Measurements from ENCODE around the gene MEI1. TPM values are rescaled to one million over a fixed set of nuclear protein-coding genes. Genes with fewer than 3 reads are reported as not detected.
A peak's percentile ranks its signal among the peaks of the same experiment; 100 is the strongest.
"Not testable (repeated sequence)": the region's sequence is repeated elsewhere in the genome, so short reads cannot be mapped to it uniquely, and the experiment has no call there.

Gene MEI1
- total RNA-seq, 1 donor from 2014 or later, result 0.10 TPM

GRCh38 chr22:41822317-41823057 lies 123.2 kb downstream of the MEI1 start:
- DNase-seq (ENCODE audit: low read depth), result peak; percentile 89

DNA sequence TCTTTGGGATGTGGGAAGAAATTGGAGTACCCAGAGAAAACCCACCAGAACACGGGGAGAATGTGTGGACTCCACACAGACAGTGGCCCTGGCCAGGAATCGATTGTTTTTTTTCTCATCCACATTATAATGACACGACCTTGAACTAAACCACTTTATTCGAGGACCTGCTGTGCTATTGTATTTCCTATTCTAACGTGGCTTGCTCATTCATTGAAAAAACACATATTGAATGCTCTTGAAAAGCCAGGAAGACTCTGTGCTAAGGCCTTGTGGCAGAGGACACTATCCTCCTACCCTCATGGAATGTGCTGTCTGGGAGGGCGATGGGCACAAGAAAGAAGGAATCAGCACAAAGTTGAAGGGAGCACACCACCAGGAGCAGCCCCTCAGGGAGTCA lies 124.5 kb downstream of the MEI1 start:
- DNase-seq (ENCODE audit: low read depth), result no peak

DNA sequence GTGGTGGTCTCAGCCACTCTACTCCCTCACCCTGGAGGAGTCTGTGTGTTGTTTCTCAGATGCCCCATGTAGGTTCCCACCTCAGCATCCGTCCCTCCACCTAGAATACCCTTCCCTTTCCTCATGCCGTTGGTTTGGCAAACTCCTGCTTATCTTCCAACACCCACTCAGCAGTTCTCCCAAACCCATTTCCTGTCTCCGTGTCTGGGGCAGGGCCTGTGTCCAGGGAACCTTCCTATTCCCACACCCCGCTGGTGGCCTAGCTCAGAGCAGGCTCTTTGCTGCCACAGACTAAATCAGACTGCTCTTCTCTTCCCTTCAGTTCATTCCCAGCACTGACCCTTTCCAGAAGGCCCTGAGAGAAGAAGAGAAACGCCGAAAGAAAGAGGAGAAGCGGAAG lies 126.1 kb downstream of the MEI1 start:
- DNase-seq (ENCODE audit: low read depth), result no peak

- no peak for DNase-seq (ENCODE audit: low read depth)
Measured at GRCh38 chr22:41826021-41826420, 126.7 kb downstream of the MEI1 start.

DNA sequence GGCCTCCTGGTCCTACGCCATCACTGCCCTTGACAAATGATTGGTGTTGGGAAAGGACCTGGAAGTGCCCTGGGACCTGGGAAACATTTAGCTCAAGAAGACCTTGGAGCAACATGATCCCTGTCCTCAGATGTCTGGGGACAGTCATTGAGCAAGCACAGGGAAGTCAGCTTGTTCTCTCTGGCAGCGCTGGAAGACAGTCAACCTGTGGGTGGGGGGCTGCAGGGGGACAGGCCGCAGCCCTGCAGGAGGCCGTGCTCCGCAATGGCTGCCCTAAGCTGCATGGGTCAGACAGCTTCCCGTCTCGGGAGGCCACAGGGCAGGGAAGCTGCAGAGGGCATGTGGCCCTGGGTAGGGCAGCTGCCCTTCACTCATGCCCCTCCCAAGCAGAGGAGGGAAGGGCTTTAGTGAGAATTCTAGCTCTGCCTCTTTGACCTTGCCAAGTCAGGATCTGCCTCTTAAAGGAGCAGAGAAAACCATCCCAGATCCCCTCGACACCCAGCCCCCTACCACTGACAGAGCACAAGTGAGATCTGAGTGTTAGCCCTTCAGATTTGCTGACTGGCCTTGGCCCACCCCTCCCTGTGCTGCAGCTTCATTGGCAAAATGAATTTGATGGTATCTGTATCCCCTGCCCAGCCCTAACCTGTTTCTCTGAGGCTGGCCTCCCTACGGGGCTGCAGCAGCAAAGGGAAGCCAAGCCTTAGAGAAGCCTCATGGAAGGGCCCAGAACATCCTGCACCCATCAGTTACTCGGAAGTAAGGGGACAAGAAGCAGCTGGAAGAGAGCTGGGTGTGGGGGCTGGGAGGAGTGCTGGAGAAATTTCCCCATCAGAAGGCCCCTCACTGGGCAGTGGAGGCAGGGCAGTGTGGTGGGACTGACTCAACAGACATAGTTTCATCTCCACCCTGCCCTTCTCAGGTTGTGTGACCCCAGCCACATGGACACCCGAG lies 127.4 kb downstream of the MEI1 start:
- no peak for DNase-seq (ENCODE audit: low read depth)

GRCh38 chr22:41827671-41828070 lies 128.4 kb downstream of the MEI1 start:
- no peak for DNase-seq (ENCODE audit: low read depth)

DNA sequence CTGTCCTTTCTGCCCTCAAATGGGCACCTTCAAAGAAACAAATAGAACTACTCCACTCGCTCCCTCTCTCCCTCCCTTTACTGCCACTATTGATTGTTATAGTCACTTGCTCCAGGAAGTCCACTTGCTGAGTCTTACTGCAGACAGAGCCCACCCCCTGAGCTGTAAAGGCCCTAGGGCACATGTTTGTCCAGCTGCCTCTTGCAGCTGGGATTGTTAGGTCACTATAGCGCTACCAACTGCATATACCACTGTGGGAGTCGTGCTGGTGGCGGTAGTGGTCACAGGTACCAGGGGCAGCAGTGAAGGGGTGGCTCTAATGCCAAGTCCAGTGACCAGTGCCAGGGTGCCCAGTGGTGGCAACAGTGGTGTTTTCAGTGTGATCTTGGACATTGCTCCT lies 129.2 kb downstream of the MEI1 start:
- no peak for DNase-seq (ENCODE audit: low read depth)

DNA sequence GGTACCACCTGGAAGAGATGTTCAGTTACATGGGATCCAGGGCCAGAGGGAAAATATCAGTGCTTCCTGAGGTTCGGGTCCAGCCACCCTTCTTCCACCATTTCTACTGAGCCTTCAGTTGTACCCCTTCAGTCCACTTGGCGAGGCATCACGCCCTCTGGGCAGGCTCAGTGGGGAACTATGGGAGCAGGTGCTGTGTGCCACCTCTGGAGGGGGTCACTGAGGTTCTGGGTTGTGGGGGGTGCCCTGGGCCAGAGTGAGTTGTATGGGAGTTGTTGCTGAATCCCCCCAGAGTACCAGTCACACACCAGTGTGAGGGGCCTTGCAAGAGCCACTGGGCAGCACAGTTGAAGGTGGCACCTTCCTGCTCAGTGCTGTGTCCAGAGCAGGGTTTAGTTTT lies 130.9 kb downstream of the MEI1 start:
- DNase-seq (ENCODE audit: low read depth), result no peak

DNA sequence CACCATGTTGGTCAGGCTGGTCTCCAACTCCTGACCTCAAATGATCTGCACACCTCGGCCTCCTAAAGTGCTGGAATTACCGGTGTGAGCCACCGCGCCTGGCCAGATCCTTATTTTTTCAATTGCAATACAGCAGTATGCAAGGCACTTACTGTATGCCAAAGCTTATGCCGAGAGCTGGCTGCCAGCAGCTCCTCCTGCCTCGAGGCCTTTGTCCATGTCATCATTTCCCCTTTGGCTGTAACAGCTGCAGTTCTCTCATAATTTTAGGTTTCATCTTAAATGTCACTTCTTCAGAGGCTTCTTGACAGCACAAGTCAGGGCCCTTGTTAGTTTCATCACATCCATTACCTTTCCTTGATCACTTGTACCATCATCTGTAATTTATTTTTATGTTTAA lies 132.1 kb downstream of the MEI1 start:
- no peak for DNase-seq (ENCODE audit: low read depth)

DNA sequence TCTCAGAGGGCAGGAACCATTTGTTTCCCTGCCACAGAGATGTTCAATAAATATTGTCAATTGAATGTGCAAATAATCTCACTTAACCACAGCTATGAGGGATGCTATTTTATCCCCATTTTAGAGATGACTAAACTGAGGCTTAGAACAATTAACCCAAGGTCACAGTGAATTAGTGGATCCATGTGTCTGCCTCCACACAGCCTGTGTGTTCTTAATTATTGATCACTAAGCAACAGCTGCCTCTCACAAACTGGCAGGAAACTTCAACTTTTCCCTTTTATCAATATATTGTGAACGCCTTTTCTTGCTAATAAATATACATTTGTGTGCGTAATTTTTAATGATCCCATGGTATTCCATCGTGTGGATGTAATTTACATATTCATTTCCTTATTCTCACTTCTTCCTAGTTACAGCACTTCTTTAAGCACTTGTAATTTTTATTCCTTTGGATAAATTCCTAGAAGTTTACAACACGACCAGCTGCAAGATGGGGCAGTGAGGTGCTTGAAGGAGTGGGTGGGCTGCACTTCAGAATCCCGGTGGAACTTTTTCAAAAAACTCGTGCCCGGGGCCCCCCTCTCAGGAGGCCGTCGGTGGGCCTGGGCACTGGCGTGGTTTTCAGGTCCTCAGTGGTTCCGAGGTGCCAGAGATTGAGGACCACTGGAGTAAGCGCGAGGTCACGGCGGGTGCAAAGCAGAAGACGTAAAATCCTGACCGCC lies 132.7 kb downstream of the MEI1 start:
- peak; percentile 48 for DNase-seq (ENCODE audit: low read depth)

DNA sequence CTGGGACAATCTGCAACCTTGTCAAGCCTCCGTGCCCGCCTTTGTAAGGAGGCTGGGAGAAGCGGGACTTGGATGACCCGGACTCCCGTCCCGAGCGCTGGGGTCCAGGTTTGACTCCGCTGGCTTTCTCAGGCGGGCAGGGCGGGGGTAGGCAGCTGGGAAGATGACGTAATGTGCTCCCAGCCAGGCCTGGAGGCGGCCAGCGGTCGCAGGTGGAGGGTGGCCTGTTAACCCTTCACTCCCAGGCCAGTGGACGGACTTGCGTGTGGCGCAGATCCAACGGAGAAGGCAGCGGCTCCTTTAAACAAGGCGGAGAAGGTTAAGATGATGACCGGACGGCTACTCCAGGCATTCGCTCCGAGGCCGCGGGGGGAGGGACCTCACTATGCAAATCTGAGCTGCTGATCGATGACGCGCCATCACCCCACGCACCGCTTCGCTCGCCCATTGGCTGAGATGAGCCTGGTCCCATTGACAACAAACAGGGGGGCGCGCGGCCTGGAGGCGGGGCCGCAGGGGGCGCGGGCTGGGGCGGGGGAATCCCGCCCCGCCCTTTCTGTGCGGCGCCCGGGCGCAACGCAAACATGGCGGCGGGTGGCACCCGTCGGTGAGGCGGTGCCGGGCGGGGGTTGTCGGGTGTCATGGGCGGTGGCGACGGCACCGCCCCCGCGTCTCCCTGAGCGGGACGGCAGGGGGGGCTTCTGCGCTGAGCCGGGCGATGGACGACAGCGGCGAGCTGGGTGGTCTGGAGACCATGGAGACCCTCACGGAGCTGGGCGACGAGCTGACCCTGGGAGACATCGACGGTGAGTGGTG lies 133.5 kb downstream of the MEI1 start, which contains the start of gene SREBF2:
SREBF2 (plus strand) TSS at position 553 of the 816 bp plus-strand sequence; CDS start at position 719, 166 bp downstream.
- DNase-seq (ENCODE audit: low read depth), result peak; percentile 99

- no peak for DNase-seq (ENCODE audit: low read depth)
Measured at GRCh38 chr22:41833369-41834004, 134.2 kb downstream of the MEI1 start.

DNA sequence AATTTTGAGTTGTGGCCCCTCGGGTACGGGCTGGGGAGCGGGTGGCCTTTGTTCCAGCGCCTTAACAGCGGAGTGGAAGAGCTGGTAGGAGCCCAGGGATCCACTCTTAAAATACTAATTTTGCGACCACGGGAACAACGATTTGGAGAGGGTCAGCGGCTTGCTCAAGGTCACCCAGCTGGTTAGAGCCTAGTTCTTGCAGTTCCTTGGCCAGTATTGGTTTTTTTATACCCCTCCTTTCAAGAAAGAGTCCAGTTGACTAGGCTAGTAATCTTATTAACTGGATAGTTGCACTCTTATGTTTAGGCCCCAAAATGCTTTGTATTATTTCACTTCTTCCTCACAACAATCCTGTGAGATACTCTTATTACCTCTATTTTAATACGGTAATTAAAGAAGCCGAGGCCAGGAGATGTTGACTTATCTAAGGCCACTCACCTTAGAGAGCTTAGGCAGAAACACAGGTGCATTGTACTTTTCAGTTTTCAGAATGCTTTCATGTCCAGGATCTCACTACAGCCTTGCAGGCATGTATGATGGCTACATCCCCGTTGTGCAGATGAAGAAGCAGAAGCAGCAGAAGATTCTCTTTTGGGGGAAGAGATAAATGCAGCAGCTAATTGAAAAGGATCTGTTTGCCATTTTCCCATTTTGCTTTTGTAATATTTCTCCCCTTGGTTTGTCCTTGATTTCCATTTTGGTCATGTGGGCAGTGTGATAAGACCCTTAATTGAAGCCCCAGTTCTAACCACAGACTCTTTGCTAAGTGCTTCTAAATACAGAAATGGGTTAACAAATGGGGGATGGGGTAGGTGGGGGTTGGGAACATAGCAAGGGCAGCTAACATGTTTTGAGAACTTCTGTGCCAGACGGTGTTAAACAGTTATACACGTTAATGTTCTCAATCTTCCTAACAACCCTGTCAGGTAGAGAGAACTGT lies 135.0 kb downstream of the MEI1 start:
- DNase-seq (ENCODE audit: low read depth), result no peak

GRCh38 chr22:41835462-41835861 lies 136.2 kb downstream of the MEI1 start:
- DNase-seq (ENCODE audit: low read depth), result not testable (repeated sequence)

DNA sequence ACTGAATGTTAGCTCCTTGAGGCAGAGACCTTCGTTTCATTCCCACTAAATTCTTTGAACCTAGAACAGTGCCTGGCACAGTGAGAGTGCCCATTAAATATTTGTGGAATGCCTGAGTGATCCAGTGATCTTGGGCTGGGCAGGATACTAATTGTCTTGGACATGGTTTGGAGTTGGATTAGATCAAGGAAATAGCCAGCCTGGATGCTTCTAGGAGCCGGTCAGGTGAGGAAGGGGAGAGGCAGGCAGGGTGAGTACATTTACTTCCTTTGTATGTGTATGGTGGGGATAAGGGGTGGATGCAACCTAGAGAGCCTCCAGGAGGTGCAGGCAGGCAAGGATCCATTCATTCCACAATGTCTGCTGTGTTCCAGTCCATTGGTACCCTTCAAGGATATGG lies 137.2 kb downstream of the MEI1 start:
- no peak for DNase-seq (ENCODE audit: low read depth)

DNA sequence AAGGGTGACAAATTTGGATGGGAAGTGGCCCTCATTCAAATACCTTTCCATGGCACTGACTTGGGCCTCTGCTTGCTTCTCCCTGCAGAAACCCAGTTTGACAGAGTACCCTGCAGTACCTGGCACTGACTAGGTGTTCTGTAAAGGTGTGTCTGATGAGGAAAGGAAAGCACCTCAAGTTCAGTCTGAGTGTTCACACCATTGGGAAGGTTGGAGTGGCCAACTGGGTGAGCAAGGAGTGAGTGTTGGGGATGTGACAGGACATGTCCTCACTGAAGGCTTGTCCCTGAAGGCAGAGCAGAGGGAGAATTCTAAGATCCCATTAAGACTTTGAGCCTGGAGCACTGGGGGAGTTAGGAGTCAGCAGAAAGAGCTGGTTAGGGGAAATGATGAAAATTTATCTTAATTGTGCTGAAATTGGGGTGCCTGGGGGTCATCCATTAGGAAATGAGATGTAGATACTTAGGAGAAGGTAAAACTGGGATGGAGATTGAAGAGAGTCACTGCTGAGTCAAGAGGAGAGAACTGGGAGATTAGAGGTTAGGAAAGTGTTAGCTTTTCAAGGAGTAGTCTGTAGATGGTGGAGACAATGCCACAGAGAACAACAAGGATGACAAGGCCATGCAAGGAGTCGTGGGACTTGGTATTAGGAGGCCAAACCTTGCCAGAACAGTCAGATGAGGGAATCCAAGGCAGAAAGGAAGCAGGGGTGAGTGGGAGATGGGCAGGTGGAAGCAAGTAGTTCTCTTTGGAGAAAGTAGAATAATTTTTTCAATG lies 139.7 kb downstream of the MEI1 start:
- DNase-seq (ENCODE audit: low read depth), result no peak

DNA sequence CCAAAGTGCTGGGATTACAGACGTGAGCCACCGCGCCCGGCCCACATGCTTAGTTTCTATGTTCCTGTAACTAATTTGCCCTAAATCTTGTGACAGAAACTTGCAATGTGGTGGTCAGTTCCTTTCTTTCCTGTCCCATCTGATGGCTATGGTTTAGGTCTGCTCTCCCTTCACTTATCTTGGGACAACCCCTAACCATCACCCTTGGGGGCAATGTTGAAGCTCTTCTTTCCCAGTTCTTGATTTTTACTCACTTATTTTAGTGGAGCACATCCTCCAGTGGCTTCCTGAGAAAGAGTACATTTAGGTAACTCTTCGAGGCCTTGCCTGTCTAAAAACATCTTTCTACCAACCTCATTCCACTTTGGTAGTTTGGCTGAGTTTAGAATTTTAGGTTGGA lies 140.9 kb downstream of the MEI1 start:
- no peak for DNase-seq (ENCODE audit: low read depth)

GRCh38 chr22:41841085-41841712 lies 141.9 kb downstream of the MEI1 start:
- no peak for DNase-seq (ENCODE audit: low read depth)

Data from renal cortical epithelial cell (primary cell).